Measurements from ENCODE around the gene PFKFB3. TPM values are rescaled to one million over a fixed set of nuclear protein-coding genes. Genes with fewer than 3 reads are reported as not detected.
"Not testable (repeated sequence)": the region's sequence is repeated elsewhere in the genome, so short reads cannot be mapped to it uniquely, and the experiment has no call there.

PFKFB3 gene
- total and polyA plus RNA-seq, 9 of the 15 experiments (the other 6 are each of a cell fraction or from before 2014, with no cell fraction given) = 0.46 to 21.6 (median 7.8) TPM

DNA sequence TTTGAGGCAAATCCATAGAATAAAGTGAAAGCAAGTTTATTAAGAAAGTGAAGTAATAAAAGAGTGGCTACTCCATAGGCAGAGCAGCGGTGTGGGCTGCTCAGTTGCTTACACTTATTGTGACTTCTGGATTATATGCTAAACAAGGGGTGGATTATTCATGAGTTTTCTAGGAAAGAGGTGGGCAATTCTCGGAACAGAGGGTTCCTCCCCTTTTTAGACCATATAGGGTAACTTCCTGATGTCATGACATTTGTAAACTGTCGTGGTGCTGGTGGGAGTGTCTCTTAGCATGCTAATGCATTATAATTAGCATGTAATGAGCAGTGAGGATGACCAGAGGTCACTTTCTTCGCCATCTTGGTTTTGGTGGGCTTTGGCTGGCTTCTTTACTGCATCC is 93.7 kb downstream of the PFKFB3 start:
- H3K4me1 ChIP-seq (replicated peaks in 1 of 2; ENCODE audit: control insufficient read depth in 2 of 2, insufficient read depth in 2 of 2, low read length in 2 of 2); H3K9me3 ChIP-seq (replicated peaks; ENCODE audit: control insufficient read depth, insufficient read depth, low read depth, low read length); H3K79me2 ChIP-seq (ENCODE audit: control insufficient read depth, insufficient read depth, low read length); CTCF ChIA-PET (ENCODE audit: low intra/inter-chr PET ratio); in situ Hi-C loops (cut with MboI); POLR2A ChIA-PET; H4K20me1 ChIP-seq (replicated peaks; ENCODE audit: control insufficient read depth, insufficient read depth, low read length); H3K27ac ChIP-seq (ENCODE audit: extremely low read depth, low read depth, low read length); FAIRE-seq; H3K4me2 ChIP-seq (ENCODE audit: insufficient read depth, low read length); H3K4me3 ChIP-seq; intact Hi-C loops (cut with micrococcal nuclease); H3K9me1 ChIP-seq (ENCODE audit: control insufficient read depth, insufficient read depth, low read length); H3K9ac ChIP-seq (ENCODE audit: insufficient read depth in 1 of 2, low read depth in 2 of 2, low read length in 2 of 2); BruUV-seq (replicated peaks); H3K36me3 ChIP-seq (ENCODE audit: control insufficient read depth, insufficient read depth, low read length): not testable (repeated sequence)
- DNase-seq (ENCODE audit: extremely low read depth in 1 of 4, low spot score in 3 of 4) (peak in 1 of 4 experiments; percentile 38), ATAC-seq (peak; percentile 53)
- TF ChIP-seq NRF1 (conservative IDR thresholded peaks at IDR 0.05 in 1 of 2, IDR thresholded peaks at IDR 0.05 in 1 of 2) = 0 out of 4 replicates have a peak, but pooled peaks of 1 of the 2 experiments have one; percentile 11
- TF ChIP-seq, protein P1, sequence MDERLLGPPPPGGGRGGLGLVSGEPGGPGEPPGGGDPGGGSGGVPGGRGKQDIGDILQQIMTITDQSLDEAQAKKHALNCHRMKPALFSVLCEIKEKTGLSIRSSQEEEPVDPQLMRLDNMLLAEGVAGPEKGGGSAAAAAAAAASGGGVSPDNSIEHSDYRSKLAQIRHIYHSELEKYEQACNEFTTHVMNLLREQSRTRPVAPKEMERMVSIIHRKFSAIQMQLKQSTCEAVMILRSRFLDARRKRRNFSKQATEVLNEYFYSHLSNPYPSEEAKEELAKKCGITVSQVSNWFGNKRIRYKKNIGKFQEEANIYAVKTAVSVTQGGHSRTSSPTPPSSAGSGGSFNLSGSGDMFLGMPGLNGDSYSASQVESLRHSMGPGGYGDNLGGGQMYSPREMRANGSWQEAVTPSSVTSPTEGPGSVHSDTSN (CRISPR knock-in tag; IDR thresholded peaks at IDR 0.05; ENCODE audit: low read depth) = not testable (repeated sequence)
- TF ChIP-seq, protein P1 (tag; conservative IDR thresholded peaks at IDR 0.05; ENCODE audit: low read depth) = peak; percentile 53
- peak; percentile 88 for TF ChIP-seq STAT5A (IDR thresholded peaks at IDR 0.05; ENCODE audit: borderline replicate concordance, low read length)
- TF ChIP-seq SIX5 (IDR thresholded peaks at IDR 0.05; ENCODE audit: borderline replicate concordance in 1 of 2, insufficient read depth in 1 of 2, low read depth in 1 of 2, low read length in 2 of 2) = peak in 1 of 2 experiments; percentile 9; a peak in 1 of 4 replicates
- peak; percentile 42 for TF ChIP-seq MEIS2 (IDR thresholded peaks at IDR 0.05; ENCODE audit: partially characterized antibody)
- TF ChIP-seq SRF (CRISPR knock-in tag; IDR thresholded peaks at IDR 0.05) = peak; percentile 83 to 97
- WGBS (ENCODE audit: insufficient coverage, low coverage, missing lambda C conversion rate) = 10% methylated on average over 4 of the region's 4 CpGs
- Histone ChIP-seq H3K27me3 (ENCODE audit: control insufficient read depth in 2 of 2, insufficient read depth in 2 of 2, low read length in 2 of 2) (peaks cover 10 to 28% of the 10 kb centered on the region in 2 experiments; a peak in 4 of 5 replicates), H2AFZ (ENCODE audit: low read depth, low read length) (peak overlapping the region; percentile 78; the same call in 1 of the 2 replicates)
